T-helper 9 cell (primary cell): Measurements from ENCODE around the gene PSMA4.
"Not testable (repeated sequence)": the region's sequence is repeated elsewhere in the genome, so short reads cannot be mapped to it uniquely, and the experiment has no call there.

Experiments used
- DNase-seq: peaks from one replicate; pipeline ENCODE4 v3.0.0-alpha.2; 2020
- total RNA-seq, 2 donors: gene quantifications; one replicate each; lab custom pipeline; 2026; lab: John Stamatoyannopoulos, UW

Gene PSMA4
- total RNA-seq, result 50.4 to 96.6 reads per million in 2 donors

- DNase-seq, result peak; percentile 94
These were observed at the start of gene PSMA4 for GRCh38 chr15:78540141-78540870. TSS of gene PSMA4 (plus strand) at chr15:78540444. CDS start at chr15:78541928, 1,484 bp downstream.

GRCh38 chr15:78492872-78493271, 47.4 kb upstream of the PSMA4 start:
- no peak for DNase-seq

- no peak for DNase-seq
These were observed 38.4 kb upstream of the PSMA4 start for GRCh38 chr15:78501857-78502256.

GRCh38 chr15:78502641-78503040, 37.6 kb upstream of the PSMA4 start:
- DNase-seq, result no peak

- DNase-seq, result peak; percentile 57
These were observed 33.0 kb upstream of the PSMA4 start, which contains the start of gene HYKK for GRCh38 chr15:78506971-78507830. TSS of gene HYKK (plus strand) at chr15:78507577. CDS start at chr15:78513089, 5,512 bp downstream.

GRCh38 chr15:78507831-78508160, 32.4 kb upstream of the PSMA4 start:
- DNase-seq, result peak; percentile 2

- no peak for DNase-seq
These were observed 32.0 kb upstream of the PSMA4 start for GRCh38 chr15:78508272-78508671.

GRCh38 chr15:78509726-78510312, 30.4 kb upstream of the PSMA4 start:
- no peak for DNase-seq

- not testable (repeated sequence) for DNase-seq
These were observed 20.2 kb upstream of the PSMA4 start for GRCh38 chr15:78520035-78520434.

- no peak for DNase-seq
These were observed 16.0 kb upstream of the PSMA4 start for GRCh38 chr15:78524230-78524629.

- DNase-seq, result no peak
These were observed 12.9 kb upstream of the PSMA4 start for GRCh38 chr15:78527325-78527724.

- DNase-seq, result no peak
These were observed 6.9 kb upstream of the PSMA4 start for GRCh38 chr15:78533331-78533730.

- no peak for DNase-seq
These were observed 4.1 kb upstream of the PSMA4 start for GRCh38 chr15:78536134-78536533.

- no peak for DNase-seq
These were observed 2.9 kb upstream of the PSMA4 start for GRCh38 chr15:78537266-78537905.

- DNase-seq, result no peak
These were observed 1.9 kb upstream of the PSMA4 start for GRCh38 chr15:78538358-78538757.

GRCh38 chr15:78539464-78540140, 642 bp upstream of the PSMA4 start:
- DNase-seq, result not testable (repeated sequence)

- no peak for DNase-seq
These were observed 863 bp downstream of the PSMA4 start for GRCh38 chr15:78540871-78541743.

- DNase-seq, result no peak
These were observed 1.4 kb downstream of the PSMA4 start for GRCh38 chr15:78541744-78542034.

GRCh38 chr15:78542647-78543046, 2.4 kb downstream of the PSMA4 start:
- DNase-seq, result no peak

- DNase-seq, result no peak
These were observed 9.9 kb downstream of the PSMA4 start for GRCh38 chr15:78550194-78550593.

- no peak for DNase-seq
These were observed 10.6 kb downstream of the PSMA4 start for GRCh38 chr15:78550815-78551214.

- no peak for DNase-seq
These were observed 11.7 kb downstream of the PSMA4 start for GRCh38 chr15:78551902-78552301.
